Keratinocyte (primary cell): ENCODE data around the gene C11orf58. TPM values are rescaled to one million over a fixed set of nuclear protein-coding genes. Genes with fewer than 3 reads are reported as not detected.

Experiments
- DNase-seq: peaks from one replicate; pipeline ENCODE4 v3.0.0-alpha.2; 2011; ENCODE audit warnings: low read depth, missing footprints, low spot score
- FAIRE-seq: peaks from 2 replicates; lab custom pipeline; 2011; peaks lifted over from hg19 to GRCh38; lab: Jason Lieb, UNC
- H2AFZ ChIP-seq: 2 replicates; pipeline ENCODE4 v1.6.0; 2012; ENCODE audit warnings: low read length, control low read depth, inconsistent platforms; ENCODE audit not compliant: control insufficient read depth
- H3K27ac ChIP-seq: 2 replicates; pipeline ENCODE4 v1.5.1; 2011; ENCODE audit warnings: low read length; ENCODE audit not compliant: control insufficient read depth, insufficient read depth
- H3K27me3 ChIP-seq: 3 replicates; pipeline ENCODE4 v1.6.0; 2011; ENCODE audit warnings: low read length; ENCODE audit not compliant: control insufficient read depth, insufficient read depth; ENCODE audit errors: extremely low read depth
- H3K36me3 ChIP-seq, 2 experiments: 2 replicates in 1 of 2; 3 replicates in 1 of 2; pipeline ENCODE4 v1.5.1; 2011; ENCODE audit warnings: low read length in 2 of 2, mild to moderate bottlenecking in 1 of 2; ENCODE audit not compliant: control insufficient read depth in 2 of 2, insufficient read depth in 2 of 2; ENCODE audit errors: extremely low read depth in 1 of 2
- H3K4me1 ChIP-seq: 3 replicates; pipeline ENCODE4 v1.5.1; 2011; ENCODE audit warnings: low read length; ENCODE audit not compliant: control insufficient read depth, insufficient read depth; ENCODE audit errors: extremely low read depth
- H3K4me2 ChIP-seq: 3 replicates; pipeline ENCODE4 v1.6.0; 2011; ENCODE audit warnings: low read depth, low read length; ENCODE audit not compliant: control insufficient read depth, insufficient read depth; ENCODE audit errors: extremely low read depth
- H3K4me3 ChIP-seq, 3 experiments: fragments of 200-600 bp in 1 of 3; sonication (generic) in 1 of 3; 2 replicates in 2 of 3; 3 replicates in 1 of 3; pipeline ENCODE4 v1.5.1; 2011 to 2016; ENCODE audit warnings: low read length in 3 of 3, mild to moderate bottlenecking in 3 of 3, control low read depth in 2 of 3, inconsistent platforms in 1 of 3, low read depth in 1 of 3, mixed read lengths in 1 of 3, mixed run types in 1 of 3, moderate library complexity in 1 of 3; ENCODE audit not compliant: control insufficient read depth in 2 of 3, insufficient read depth in 2 of 3; ENCODE audit errors: extremely low read depth in 1 of 3
- H3K79me2 ChIP-seq: 2 replicates; pipeline ENCODE4 v1.6.0; 2012; ENCODE audit warnings: low read length; ENCODE audit not compliant: control insufficient read depth, insufficient read depth
- H3K9ac ChIP-seq: 3 replicates; pipeline ENCODE4 v1.6.0; 2011; ENCODE audit warnings: low read length; ENCODE audit not compliant: control insufficient read depth, insufficient read depth; ENCODE audit errors: extremely low read depth
- H3K9me1 ChIP-seq: 3 replicates; pipeline ENCODE4 v1.6.0; 2011; ENCODE audit warnings: low read length; ENCODE audit not compliant: control insufficient read depth, insufficient read depth; ENCODE audit errors: extremely low read depth
- H3K9me3 ChIP-seq: 2 replicates; pipeline ENCODE4 v1.5.1; 2012; ENCODE audit warnings: low read depth, low read length; ENCODE audit not compliant: control insufficient read depth
- H4K20me1 ChIP-seq: 3 replicates; pipeline ENCODE4 v1.6.0; 2011; ENCODE audit warnings: low read length; ENCODE audit not compliant: control insufficient read depth, insufficient read depth; ENCODE audit errors: extremely low read depth
- CTCF ChIP-seq, 3 experiments: IDR thresholded peaks in 1 of 3; conservative IDR thresholded peaks in 1 of 3; optimal IDR thresholded peaks in 1 of 3; 2 replicates in 2 of 3; 3 replicates in 1 of 3; pipeline versions ENCODE3 to v1.5.1; 2011; ENCODE audit warnings: low read length in 3 of 3, mild to moderate bottlenecking in 3 of 3, moderate library complexity in 2 of 3, control low read depth in 1 of 3, inconsistent platforms in 1 of 3; ENCODE audit not compliant: insufficient read depth in 2 of 3; ENCODE audit errors: extremely low read depth in 1 of 3
- EZH2 ChIP-seq: IDR thresholded peaks from one replicate; pipeline ENCODE4 v1.6.1; 2012; ENCODE audit warnings: inconsistent platforms, mild to moderate bottlenecking, low read length, moderate library complexity
- dilution Hi-C: fragments of 300-500 bp; cut with MboI; formaldehyde crosslinking; loops from one replicate; pipeline ENCODE4 v1.7.0; 2020; ENCODE audit warnings: low sequenced_read_pairs; ENCODE audit not compliant: extremely low pct_ligation_motif_present
- polyA plus RNA-seq, 5 experiments: library from polyadenylated mRNA; depleted of rRNA in 3 of 5; stranded (reverse) in 3 of 5; stranded (forward) in 1 of 5; unstranded in 1 of 5; fragments of >200 nt; gene quantifications; 1 replicate in 1 of 5; 2 replicates in 3 of 5; 3 replicates in 1 of 5; pipeline versions ENCODE4 v1.2.1 to v1.2.3, GENCODE V29; 2011 to 2012; ENCODE audit warnings: missing spikeins in 2 of 5, low read depth in 1 of 5, low replicate concordance in 1 of 5

The C11orf58 gene
- polyA plus RNA-seq, 1 donor (not counting 4 experiments of a cell fraction or from before 2014, with no cell fraction given) = 166 TPM

- no peaks in the 10 kb centered on the region for H3K79me2 ChIP-seq
- no peak overlapping the region for H3K4me2 ChIP-seq
- H3K27ac ChIP-seq = no peak overlapping the region
- no peak overlapping the region for H3K4me3 ChIP-seq
- H4K20me1 ChIP-seq = no peaks in the 10 kb centered on the region
- H3K36me3 ChIP-seq = no peaks in the 10 kb centered on the region
- DNase-seq (no peak), FAIRE-seq (no peak)
- TF ChIP-seq CTCF (optimal IDR thresholded peaks at IDR 0.05 in 1 of 3, IDR thresholded peaks at IDR 0.05 in 1 of 3, conservative IDR thresholded peaks at IDR 0.05 in 1 of 3; ENCODE audit: extremely low read depth in 1 of 3, insufficient read depth in 2 of 3, low read length in 3 of 3) (no peak), EZH2 (no peak)
- H2AFZ ChIP-seq = no peak overlapping the region
- no peaks in the 10 kb centered on the region for H3K9me3 ChIP-seq
- H3K9me1 ChIP-seq = no peaks in the 10 kb centered on the region
- H3K27me3 ChIP-seq = no peaks in the 10 kb centered on the region
- no peak overlapping the region for H3K9ac ChIP-seq
- no peaks in the 10 kb centered on the region for H3K4me1 ChIP-seq
- dilution Hi-C loops = no loop called here
These were observed 15.7 kb upstream of the C11orf58 start for GRCh38 chr11:16722581-16723344.

GRCh38 chr11:16727806-16728205, 10.6 kb upstream of the C11orf58 start:
- Histone ChIP-seq H3K9ac (no peak overlapping the region), H3K4me3 (no peak overlapping the region), H3K79me2 (no peaks in the 10 kb centered on the region), H3K36me3 (no peaks in the 10 kb centered on the region), H4K20me1 (no peaks in the 10 kb centered on the region), H3K9me1 (no peaks in the 10 kb centered on the region), H2AFZ (no peak overlapping the region), H3K27me3 (no peaks in the 10 kb centered on the region), H3K4me1 (no peaks in the 10 kb centered on the region), H3K9me3 (no peaks in the 10 kb centered on the region), H3K4me2 (no peak overlapping the region), H3K27ac (no peak overlapping the region)
- no peak for TF ChIP-seq CTCF (optimal IDR thresholded peaks at IDR 0.05 in 1 of 3, IDR thresholded peaks at IDR 0.05 in 1 of 3, conservative IDR thresholded peaks at IDR 0.05 in 1 of 3; ENCODE audit: extremely low read depth in 1 of 3, insufficient read depth in 2 of 3, low read length in 3 of 3)
- FAIRE-seq = no peak
- no peak for DNase-seq
- dilution Hi-C loops = no loop called here
